Measurements from ENCODE around the gene GIMAP8.
"Not testable (repeated sequence)": the region's sequence is repeated elsewhere in the genome, so short reads cannot be mapped to it uniquely, and the experiment has no call there.

Gene GIMAP8

DNA sequence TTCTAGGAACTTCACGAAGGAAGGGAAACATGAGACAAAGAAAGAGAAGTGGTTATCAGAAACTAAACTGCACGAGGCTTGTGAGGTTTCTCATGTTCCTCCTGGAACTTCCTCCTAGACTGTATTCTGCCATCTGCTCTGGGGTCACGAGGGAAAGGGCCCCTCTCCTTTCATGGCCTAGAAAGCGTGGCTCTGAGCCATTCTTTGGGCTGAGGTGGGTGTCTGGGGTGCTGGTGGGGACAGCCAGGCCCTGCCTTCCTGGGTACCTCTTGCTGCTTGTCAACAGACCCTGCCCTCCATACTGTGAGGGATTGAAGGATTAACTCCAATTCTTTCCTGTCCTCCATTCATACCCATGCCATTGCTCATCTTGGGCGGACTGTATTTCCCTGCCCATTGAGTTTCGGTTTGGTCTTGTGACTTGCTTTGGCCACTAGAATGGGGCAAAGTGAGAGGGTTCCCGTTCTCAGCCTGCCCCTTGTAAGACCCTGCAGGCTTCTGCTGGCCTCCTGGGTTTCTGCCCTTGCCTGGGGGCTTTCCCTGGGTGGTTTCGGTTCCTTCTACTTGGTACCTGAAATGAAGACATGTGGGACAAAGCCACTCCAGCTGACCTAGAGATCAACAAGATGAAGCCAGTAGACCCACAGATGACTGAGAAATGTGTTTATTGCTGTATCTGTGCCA, 14.9 kb upstream of the GIMAP8 start:
- no peak for DNase-seq (ENCODE audit: low read depth in 2 of 2)

DNA sequence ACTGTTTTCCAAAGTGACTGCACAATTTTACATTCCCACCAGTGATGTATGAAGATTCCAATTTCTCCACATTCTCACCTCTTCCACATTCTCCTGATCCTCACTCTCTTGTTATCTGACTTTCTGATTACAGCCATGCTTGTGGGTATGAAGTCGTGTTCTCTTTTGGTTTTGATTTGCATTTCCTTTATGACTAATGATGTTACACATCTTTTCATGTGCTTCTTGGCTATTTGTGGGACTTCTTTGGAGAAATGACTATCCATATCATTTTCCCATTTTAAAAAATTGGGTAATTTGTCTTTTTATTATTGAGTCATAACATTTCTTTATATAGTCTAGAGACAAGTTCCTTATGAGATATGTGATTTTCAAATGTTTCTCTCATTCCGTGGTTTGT, 10.5 kb upstream of the GIMAP8 start:
- no peak for DNase-seq (ENCODE audit: low read depth in 2 of 2)

DNA sequence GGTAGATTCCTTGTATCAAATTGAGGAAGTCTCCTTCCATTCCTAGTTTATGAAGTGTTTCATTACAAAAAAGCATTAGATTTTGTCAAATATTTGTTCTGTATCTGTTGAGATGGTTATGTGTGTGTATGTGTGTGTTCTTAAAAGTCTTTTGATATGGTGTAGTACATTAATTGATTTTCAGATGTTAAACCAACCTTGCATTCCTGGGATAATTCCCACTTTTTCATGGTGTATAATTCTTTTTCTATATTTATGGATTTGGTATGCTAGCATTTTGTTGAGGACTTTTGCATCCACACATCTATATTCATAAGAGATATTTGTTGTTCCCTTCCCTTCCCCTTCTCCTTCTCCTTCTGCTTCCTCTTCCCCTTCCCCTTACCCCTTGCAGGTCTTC, 8.9 kb upstream of the GIMAP8 start:
- DNase-seq (ENCODE audit: low read depth in 2 of 2): no peak

DNA sequence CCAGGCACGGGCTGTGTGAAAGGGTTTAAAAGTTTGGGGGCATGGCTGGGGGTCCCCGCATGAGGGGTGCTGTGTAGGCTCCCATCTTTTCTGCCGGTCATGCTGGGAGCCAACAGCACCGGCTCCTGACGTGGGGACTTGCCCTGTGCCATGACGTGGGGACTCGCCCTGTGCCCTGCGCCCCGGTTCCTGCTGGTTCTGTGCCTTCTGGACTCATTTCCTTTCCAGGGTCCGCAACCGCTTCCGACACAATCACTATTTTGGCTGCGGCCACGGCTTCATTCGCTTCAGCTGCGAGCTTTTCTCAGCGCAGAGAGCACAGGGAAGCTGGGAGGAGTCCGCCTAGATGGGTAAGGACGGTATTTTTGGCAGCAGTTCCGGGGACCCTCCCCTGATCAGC, 7.6 kb upstream of the GIMAP8 start:
- DNase-seq (ENCODE audit: low read depth in 2 of 2): no peak

DNA sequence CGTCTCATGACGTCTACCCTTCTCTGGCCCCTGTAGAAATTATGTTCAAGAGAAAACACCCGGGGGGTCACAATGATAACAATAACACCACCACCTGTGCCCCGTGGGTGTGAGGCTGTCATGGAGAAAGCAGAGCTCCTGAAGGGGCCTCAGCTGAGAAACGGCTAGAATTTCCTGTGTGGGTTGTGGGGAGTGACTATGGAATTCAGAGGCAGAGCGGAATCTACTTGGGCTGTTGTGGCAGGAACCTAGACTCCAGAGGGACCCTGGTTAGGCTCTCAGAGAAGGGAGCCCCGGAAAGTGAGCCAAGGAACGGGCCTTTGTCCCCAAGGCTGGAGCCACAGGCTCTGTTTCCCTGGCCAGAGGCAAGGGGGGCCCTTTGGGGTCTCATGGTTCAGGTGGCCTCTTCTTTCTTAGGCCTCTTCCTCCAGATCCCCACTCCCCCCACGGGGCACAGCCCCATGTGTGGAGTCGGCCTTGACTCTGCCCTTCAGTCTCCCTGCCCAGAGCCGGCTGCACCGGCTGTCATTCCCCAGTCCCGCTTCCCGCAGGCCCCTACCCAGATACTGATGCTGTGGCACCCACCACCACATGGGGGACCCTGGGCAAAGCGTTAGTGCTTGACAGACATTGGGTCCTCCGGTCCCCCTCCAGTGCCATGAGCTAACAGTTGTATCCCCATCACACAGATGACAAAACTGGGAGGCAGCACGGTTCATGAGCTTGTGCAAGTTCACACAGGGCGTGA, 6.5 kb upstream of the GIMAP8 start:
- no peak for DNase-seq (ENCODE audit: low read depth in 2 of 2)

DNA sequence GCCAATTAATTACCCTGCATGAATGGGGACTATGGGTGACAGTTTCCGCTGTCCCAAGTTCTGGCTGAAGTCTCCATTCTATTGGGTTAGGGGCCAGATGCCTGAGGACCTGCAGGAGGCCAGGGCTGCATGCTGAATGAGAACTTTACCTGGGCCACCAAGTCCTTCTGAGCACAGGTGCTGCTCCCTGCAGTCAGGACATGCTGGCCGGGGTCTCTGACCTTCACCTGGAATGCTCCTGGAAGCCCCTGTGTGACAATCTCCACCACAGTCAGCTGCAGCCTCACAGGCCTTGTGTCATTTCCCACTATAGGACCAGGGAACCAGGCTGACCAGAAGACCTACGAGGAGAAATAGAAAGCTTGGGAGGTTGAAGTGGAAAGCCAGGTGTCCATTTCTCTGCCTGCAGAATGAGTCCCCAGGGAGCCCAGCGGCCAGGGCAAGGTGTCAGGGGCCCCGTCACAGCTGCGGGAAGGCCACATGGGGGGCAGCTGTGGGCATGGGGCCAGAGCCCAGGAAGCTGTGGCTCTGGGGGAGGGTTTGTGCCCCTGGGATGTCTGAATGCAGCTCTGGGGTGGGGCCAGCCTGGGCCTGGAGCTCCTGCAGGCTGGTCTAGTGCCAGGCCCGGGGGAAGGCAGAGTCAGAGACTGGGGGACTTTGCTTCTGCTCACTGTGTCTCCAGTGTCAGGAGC, 5.6 kb upstream of the GIMAP8 start:
- DNase-seq (ENCODE audit: low read depth in 2 of 2): no peak

DNA sequence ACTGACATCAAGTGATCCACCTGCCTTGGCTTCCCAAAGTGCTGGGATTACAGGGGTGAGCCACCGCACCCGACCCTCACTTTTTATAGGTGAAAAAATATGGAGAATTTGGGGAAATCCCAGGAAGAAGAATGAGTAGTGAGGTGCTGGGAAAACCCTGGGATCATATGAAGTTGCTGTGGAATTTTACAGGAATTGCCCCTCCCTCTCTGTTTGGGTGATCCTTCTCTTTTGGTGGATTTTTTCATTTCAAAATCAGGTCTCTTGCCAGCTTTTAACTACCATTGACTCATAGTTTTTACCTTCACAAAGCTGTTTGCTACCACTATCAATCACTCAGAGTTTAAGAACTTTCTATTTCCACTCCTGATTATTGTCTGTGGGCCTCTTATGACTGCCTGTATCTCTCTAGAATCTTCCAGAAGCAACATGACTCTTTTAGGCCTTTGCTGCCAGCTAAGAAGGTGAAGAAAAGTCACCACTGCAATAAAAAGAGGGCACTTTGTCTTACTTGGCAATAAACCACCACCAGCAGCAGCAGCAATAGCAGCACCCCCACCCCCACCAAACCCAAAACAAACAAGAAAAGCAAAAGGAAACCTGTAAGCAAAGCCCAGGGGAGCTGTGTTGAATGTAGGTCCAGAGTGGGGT, 4.0 kb upstream of the GIMAP8 start:
- no peak for DNase-seq (ENCODE audit: low read depth in 2 of 2)

DNA sequence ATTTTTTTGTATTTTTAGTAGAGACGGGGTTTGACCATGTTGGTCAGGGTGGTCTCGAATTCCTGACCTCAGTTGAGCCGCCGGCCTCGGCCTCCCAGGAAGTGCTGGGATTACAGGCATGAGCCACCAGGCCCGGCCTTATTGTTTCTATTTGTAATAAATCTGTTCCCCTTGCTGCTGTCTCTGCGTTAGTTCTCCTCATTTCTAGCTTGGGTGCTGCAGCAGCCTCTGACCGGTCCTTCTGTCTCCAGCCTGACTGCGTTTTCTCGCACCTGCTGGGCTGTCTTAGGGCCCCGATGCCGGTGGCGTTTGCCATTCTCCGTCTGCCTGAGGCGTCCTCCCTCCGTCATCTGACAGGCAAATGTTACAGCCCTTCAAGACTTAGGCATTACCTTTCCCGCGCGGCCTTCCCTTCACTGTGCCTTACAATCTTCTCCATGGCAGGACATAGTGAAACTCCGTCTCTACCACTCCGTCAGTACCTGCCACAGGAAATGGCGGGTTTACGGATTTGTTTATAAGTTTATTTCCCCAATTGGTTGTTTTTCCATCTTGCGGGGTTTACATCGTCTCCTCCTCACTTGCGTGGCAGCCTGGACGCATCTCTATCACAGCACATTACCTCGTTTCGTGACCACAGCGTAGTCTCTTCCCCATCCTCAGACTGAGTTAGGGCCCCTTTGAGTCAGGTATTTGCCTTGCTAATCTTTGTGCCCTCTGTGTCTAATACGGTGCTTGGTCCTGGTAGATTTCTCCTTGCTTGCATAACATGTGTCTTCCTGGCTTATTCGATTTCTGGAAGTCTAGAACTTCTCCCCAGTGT, 2.3 kb upstream of the GIMAP8 start:
- no peak for DNase-seq (ENCODE audit: low read depth in 2 of 2)

DNA sequence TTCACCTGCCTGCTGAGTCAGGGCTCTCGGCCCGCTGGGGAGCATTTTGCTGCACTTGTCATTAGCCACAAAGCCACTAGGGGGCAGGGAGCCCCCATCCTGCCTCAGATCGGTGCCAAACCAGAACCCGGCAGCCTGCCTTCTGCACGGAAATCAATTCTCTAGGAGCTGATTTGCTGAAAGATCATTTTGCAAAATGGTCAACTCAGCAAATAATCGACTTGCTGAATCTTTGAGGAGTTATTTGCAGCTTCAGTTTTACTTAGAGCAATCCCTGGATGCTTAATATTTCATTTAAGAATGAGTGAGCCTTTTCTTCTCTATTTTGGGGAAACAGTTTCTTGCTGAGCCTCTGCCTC, 1.7 kb upstream of the GIMAP8 start:
- no peak for DNase-seq (ENCODE audit: low read depth in 2 of 2)

DNA sequence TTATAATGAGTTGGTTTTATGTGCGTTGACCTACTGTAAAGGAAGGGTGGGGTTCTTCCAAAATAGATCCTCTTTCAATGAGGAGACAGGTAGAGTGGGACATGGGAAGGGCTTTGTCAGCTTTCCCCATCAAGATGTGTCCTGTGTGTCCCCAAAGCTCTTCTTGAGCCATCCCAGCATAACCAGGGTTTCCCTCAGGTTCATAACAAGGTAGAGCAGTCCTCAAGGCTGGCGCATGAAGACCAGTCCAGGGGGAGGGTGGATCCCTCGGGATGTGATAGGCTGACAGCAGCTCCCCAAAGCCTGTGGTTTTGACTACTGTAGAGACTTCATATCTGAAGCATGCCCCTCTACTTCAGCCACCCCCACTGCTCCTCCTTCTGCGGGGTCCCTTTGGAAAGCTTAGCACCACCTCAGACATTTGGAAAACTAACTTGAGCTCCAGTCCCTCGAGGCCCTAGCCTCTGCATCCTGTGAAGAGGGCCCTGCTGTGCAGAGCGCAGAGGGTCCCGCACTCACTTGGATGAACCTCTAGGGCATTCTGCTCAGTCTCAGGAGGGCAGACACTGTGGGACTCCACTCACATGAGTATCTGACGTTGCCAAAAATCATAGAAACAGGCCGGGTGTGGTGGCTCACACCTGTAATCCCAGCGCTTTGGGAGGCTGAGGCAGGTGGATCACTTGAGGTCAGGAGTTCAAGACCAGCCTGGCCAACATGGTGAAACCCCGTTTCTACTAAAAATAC, 1.1 kb upstream of the GIMAP8 start:
- DNase-seq (ENCODE audit: low read depth in 2 of 2): no peak

DNA sequence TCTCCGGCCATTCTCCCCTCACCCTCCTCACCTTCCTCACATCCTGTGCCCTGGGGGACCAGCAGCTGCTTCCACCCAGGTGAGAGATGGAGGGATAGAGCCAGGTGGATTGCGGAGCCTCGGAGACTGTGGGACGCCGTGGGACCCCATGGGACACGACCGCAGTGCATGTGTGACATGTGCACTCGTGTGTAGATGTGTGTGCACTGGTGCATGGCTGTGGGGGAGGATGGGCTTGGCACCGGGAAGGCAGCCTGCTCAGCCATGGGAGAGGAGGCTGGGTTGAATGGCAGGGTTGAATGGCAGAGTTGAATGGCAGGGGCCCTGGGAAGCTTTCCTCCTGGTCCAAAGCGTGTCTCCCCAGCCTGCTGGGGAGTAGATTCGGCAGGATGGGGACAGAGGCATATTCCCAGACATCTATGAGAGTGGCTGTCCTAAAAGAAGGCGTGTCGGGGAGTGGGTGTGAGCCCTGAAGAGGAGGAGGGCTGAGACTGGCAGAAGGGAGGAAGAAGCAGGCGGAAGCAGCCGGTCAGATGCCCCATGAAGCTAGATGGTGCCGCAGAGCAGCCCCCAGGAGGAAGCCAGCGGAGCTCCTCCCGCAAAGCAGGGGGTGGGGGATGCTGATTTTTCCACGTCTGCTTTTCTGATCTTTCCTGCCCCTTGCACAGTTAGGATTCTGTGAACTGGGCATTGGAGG, 815 bp downstream of the GIMAP8 start:
- DNase-seq (ENCODE audit: low read depth in 2 of 2): no peak

DNA sequence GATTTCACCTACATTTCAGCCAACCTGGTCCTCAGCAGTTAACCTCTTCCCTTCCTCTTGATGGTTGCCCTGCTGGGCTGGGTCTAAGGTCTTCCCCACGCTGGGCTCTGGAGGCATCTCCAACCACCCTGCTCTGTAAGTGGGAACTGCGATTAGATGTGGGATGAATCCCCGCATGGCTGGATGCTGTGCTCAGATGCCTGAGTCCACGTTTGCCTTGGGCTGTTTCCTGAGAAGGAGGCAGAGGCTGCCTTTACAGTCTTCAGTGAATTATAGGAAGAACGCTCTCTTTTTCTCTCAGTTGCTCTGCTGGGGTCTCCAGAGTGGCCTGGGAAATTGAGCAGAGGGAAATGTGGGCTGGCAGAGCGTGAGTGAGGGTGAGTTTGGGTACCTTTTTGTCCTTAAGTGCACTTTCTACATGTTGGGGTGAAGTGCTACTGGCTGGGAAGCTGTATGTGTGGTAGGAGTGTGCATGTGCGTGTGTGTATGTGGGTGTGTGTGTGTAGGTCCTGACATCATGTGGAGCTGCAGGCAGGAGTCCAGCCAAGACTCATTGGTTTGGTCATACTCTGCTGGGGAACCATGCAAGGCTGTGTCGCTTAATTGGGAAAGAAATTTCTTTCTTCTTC, 1.5 kb downstream of the GIMAP8 start:
- no peak for DNase-seq (ENCODE audit: low read depth in 2 of 2)

DNA sequence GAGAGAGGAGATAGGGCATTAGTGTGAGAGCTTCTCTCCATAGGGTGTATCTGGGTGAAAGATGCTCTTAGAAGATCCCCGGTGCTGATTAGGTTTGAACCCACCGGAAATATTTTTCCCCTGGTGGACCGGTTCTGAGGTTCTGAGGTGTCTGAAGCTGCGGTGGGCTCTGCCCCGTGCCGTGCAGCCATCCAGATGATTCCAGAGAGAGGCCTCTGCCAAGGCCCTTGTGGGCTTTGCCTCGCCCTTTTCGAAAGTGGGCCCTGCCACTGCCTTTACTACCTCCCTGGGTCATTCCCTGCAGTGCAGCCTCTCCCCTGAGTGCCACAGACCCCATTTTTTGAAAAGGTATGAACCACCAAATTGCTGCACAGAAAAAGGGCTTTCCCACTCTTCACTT, 2.8 kb downstream of the GIMAP8 start:
- DNase-seq (ENCODE audit: low read depth in 2 of 2): no peak

DNA sequence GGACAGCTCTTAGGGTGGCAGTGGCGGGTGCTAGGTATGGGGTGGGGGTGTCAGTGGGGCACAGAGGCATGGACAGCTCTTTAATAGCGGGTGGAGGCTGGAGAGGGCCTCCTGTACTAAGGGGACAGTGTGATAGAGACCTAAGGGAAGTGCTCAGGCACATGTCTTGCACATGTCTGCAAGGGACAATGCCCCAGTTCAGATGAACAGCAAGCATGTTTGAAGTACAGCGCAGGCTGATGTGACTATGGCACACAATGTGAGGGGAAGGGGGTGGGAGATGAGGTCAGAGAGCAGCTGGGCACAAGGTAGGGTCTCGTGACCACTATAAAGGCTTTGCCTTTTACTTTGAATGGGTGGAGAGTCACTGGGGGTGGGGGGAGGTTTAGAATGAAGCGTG, 3.5 kb downstream of the GIMAP8 start:
- no peak for DNase-seq (ENCODE audit: low read depth in 2 of 2)

DNA sequence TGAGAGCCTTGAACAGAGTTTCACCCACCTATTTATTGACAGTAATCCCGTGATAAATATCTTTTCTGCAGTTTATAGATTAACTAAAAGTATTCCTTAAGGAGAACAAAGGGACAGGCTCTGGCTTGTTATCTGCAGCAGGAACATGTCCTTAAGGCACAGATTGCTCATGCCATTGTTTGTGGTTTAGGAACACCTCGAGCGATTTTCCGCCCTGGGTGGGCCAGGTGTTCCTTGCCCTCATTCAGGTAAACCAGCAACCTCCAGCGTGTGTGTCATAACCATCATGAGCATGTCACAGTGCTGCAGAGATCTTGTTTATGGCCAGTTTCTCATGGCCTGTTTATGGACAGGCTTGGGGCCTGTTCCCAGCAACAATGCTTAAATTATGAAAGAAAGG, 6.6 kb downstream of the GIMAP8 start:
- DNase-seq (ENCODE audit: low read depth in 2 of 2): not testable (repeated sequence)

DNA sequence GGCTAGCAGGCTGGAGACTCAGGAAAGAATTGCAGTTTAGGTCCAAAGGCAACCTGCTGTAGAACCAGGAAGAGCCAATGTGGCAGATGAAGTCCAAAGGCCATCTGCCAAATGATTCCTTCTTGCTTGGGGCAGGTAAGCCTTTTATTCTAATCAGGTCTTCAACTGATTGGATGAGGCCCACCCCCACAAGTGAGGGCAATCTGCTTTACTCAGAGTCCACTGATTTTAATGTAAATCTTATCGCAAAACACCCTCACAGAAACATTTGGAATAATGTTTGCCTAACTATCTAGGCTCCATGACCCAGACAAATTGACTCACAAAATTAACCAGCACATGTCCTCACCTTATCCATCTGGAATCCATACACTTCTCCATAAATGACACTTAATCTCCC, 7.8 kb downstream of the GIMAP8 start:
- DNase-seq (ENCODE audit: low read depth in 2 of 2): no peak

DNA sequence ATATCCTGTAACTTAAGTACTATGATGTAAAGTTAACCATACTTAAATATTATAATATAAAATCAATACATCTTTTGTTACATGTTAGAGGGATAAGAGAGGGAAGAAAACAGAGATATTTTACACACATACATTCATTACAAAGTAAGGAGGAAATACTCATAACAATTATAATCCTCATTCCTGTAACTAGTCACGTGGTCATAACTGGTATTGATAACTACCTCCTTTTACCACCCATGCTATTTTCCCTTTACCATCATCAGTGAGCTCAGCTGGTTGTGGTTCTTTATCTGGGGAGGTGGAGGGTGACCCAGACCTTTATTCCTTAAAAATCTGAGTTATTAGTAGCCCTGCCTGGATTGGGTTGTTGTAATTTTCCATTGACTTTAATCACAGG, 8.3 kb downstream of the GIMAP8 start:
- DNase-seq (ENCODE audit: low read depth in 2 of 2): no peak

DNA sequence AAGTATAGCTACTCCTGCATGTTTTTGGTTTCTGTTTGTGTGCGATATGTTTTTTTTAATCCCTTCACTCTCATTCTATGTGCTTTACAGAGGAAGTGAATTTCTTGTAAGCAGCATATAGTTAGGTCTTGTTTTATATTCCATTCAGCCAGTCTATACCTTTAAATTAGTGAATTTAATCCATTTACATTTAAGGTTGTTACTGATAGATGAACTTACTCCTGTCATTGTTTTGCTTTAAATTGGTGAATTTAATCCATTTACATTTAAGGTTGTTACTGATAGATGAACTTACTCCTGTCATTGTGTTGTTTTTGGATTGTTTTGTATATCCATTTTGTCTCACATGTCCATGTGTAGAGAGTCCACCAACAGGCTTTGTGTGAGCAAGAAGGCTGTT, 11.1 kb downstream of the GIMAP8 start:
- no peak for DNase-seq (ENCODE audit: low read depth in 2 of 2)

DNA sequence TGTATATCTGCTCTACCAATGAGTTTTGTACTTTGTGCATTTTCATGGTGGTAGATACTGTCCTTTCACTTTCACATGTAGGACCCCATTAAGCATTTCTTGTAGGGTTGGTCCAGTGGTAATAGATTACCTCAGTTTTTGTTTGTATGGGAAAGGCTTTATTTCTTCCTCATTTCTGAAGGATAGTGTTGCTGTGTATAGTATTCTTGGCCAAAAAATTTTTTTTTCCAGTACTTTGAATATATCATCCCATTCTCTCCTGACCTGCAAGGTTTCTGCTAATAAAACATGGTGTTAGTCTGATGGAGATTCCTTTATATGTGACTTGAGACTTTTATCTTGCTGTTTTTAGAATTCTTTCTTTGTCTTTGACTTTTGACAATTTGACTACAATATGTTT, 12.0 kb downstream of the GIMAP8 start:
- DNase-seq (ENCODE audit: low read depth in 2 of 2): no peak

DNA sequence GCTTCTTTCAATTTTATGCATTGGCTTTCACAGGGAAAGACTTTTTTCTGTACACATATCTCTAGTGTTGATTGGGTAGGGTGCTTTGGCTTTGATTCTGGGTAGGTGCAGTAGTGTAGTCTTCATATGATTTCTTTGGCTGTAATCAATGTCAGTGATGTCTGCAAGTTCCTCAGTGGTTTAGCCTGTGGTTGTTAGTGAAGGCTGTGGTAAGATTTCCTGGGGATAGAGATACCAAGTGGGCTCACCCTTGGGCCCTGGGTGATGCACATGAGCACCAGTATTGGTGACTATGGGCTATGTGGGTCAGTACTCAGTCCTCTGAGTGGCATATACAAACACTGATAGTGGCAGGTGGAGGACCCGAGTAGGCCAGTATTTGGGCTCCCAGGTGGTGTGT, 13.0 kb downstream of the GIMAP8 start:
- no peak for DNase-seq (ENCODE audit: low read depth in 2 of 2)

All from fibroblast of skin of left biceps (primary cell).